Testis (tissue), 3 donors: ENCODE measurements around the gene OCA2. TPM values are rescaled to one million over a fixed set of nuclear protein-coding genes. Genes with fewer than 3 reads are reported as not detected.

ENCODE experiments used
- DNase-seq: peaks from one replicate; pipeline ENCODE4 v3.0.0-alpha.2; 2019
- H3K27ac ChIP-seq, 2 donors: fragments of 200-600 bp; sonication (generic); one replicate each; pipeline ENCODE4 v1.5.1; 2019
- H3K27me3 ChIP-seq: fragments of 200-600 bp; sonication (generic); one replicate; pipeline ENCODE4 v1.5.1; 2019
- H3K36me3 ChIP-seq: fragments of 200-600 bp; sonication (generic); one replicate; pipeline ENCODE4 v1.5.1; 2017; ENCODE audit warnings: low read depth; ENCODE audit errors: missing control alignments
- H3K4me1 ChIP-seq: fragments of 200-600 bp; sonication (generic); one replicate; pipeline ENCODE4 v1.5.1; 2019
- H3K4me3 ChIP-seq, 2 donors: fragments of 200-600 bp; sonication (generic); one replicate each; pipeline ENCODE4 v1.5.1; 2017 to 2019
- H3K9me3 ChIP-seq: fragments of 200-600 bp; sonication (generic); one replicate; pipeline ENCODE4 v1.5.1; 2017
- CTCF ChIP-seq, 3 experiments: fragments of 450-650 bp in 2 of 3; fragments of 200-600 bp in 1 of 3; sonication (generic) in 1 of 3; IDR thresholded peaks; one replicate each; pipeline ENCODE4 v1.5.1; 2016 to 2019; ENCODE audit warnings: antibody characterized with exemption in 3 of 3, mild to moderate bottlenecking in 2 of 3, moderate library complexity in 1 of 3
- POLR2A ChIP-seq: fragments of 450-650 bp; IDR thresholded peaks from one replicate; pipeline ENCODE4 v1.6.1; 2017; ENCODE audit warnings: antibody characterized with exemption, mild to moderate bottlenecking, moderate library complexity
- WGBS, 2 donors: methylation state at CpG; one replicate each; pipeline ENCODE4 v1.1.5; 2018; 5-methylcytosine and 5-hydroxymethylcytosine counted together
- intact Hi-C: fragments of 100-400 bp; cut with DNase I; formaldehyde crosslinking; loops from one replicate; pipeline ENCODE4 v1.15.1; 2023; ENCODE audit warnings: low total_unique reads
- polyA plus RNA-seq: library from polyadenylated mRNA; stranded (reverse); fragments of 350-450 nt; fragmentation: Illumina TruSeq; extraction: RNeasy Lipid Tissue Mini Kit (QIAGEN cat#74804); gene quantifications from one replicate; pipeline ENCODE4 v1.2.3, GENCODE V29; 2014; ENCODE audit warnings: low read depth, low replicate concordance; ENCODE audit not compliant: insufficient read depth
- total RNA-seq, 2 donors: library from RNA; depleted of rRNA; stranded (reverse); fragments of >200 nt; gene quantifications; one replicate each; pipeline ENCODE4 v1.2.3, GENCODE V29; 2016

OCA2 gene
- total and polyA plus RNA-seq, 3 donors from 2014 or later = 2.6 to 7.2 (median 4.5) TPM

DNA sequence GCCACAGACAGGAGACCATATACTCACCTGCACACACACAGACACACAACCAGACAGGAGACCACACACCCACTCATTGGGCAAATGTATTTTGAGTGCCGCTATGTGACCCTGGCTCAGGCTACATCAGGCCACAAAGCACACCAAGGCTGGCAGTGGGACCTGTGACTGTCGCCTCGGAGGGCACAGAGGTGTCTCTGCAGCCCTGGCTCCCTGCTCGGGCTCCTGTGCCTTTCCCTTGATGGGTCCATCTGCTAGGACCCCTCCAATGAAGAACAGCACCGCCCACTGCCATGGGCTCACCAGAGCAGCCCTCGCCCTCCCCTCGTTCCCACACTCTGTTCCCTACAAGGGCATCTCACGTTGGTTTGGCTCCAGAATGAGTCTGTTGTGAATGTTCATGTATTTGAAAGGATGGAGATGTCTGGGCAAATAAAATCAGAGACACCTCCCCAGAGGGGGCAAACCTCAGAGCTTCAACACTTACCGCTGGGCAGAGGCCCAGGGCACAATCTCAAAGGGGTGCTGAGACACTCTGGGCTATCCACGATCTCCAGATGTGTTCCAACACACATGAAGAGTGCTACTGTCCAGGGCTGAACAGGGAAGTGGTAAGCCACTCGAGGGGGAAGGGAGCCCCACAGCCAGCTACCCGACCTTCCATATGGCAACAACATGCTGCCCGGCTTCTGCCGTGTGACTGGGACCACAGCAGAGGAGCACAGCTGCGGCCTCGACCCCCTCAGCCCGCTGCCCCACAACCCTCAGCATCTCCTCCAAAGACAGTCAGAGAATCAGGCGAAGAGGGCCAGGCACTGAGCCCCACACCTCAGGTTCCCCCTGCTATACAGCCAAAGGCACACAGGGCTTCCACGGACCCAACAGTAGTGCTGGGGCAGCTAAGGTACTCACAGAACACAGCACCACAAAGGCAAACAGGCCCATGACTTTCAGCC lies 74.9 kb downstream of the OCA2 start:
- Histone ChIP-seq H3K9me3 (no peaks in the 10 kb centered on the region), H3K27me3 (no peaks in the 10 kb centered on the region), H3K4me1 (peaks cover 15% of the 10 kb centered on the region), H3K36me3 (no peaks in the 10 kb centered on the region), H3K4me3 (no peak overlapping the region), H3K27ac (no peak overlapping the region)
- TF ChIP-seq CTCF (IDR thresholded peaks at IDR 0.05) (no peak), POLR2A (no peak)
- DNase-seq = no peak
- intact Hi-C loops = no loop called here
- WGBS, 2 donors = 90% methylated on average over 10 to 19 of the region's 19 CpGs

DNA sequence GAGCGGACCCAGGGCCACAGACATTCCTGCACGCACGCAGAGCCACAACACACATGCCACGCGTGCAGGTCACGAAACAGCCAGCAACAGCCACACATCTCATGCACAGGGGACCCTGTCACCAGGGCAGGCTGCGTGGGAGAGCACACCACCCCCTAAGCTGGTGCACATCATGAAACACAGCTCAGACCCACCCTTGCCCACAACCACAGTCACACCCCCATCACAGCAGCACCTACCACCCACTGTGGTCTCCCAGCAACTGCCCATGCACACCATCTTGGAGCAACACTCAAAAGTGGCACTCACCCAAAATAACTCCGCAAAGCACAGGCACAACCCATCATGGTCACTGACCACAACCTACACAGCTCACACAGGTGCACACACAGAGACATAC lies 75.7 kb downstream of the OCA2 start:
- TF ChIP-seq POLR2A (no peak), CTCF (IDR thresholded peaks at IDR 0.05) (no peak)
- H3K4me3 ChIP-seq = no peak overlapping the region
- peaks cover 15% of the 10 kb centered on the region for H3K4me1 ChIP-seq
- no peaks in the 10 kb centered on the region for H3K9me3 ChIP-seq
- WGBS, 2 donors = 92 to 98% methylated on average over 8 of the region's 8 CpGs
- H3K36me3 ChIP-seq = no peaks in the 10 kb centered on the region
- no peak for DNase-seq
- no peak overlapping the region for H3K27ac ChIP-seq
- intact Hi-C loops = no loop called here
- H3K27me3 ChIP-seq = no peaks in the 10 kb centered on the region

- Histone ChIP-seq H3K27me3 (no peaks in the 10 kb centered on the region), H3K36me3 (no peaks in the 10 kb centered on the region), H3K4me1 (peaks cover 15% of the 10 kb centered on the region), H3K27ac (no peak overlapping the region), H3K4me3 (no peak overlapping the region), H3K9me3 (no peaks in the 10 kb centered on the region)
- intact Hi-C loops = no loop called here
- WGBS, 2 donors = 77 to 90% methylated on average over 2 of the region's 2 CpGs
- TF ChIP-seq CTCF (IDR thresholded peaks at IDR 0.05) = no peak
- no peak for TF ChIP-seq POLR2A
- DNase-seq = no peak
Observed at GRCh38 chr15:28022961-28023360, 76.2 kb downstream of the OCA2 start.

GRCh38 chr15:28022181-28022580 lies 76.9 kb downstream of the OCA2 start:
- Histone ChIP-seq H3K9me3 (no peaks in the 10 kb centered on the region), H3K36me3 (no peaks in the 10 kb centered on the region), H3K4me1 (peaks cover 15% of the 10 kb centered on the region), H3K27me3 (no peaks in the 10 kb centered on the region), H3K4me3 (no peak overlapping the region), H3K27ac (no peak overlapping the region)
- no peak for TF ChIP-seq CTCF (IDR thresholded peaks at IDR 0.05)
- no peak for TF ChIP-seq POLR2A
- DNase-seq = no peak
- intact Hi-C loops = no loop called here
- WGBS, 2 donors = 59 to 71% methylated on average over 13 of the region's 13 CpGs
